CD14-positive monocyte (primary cell): Measurements from ENCODE around the gene ANXA2. TPM values are rescaled to one million over a fixed set of nuclear protein-coding genes. Genes with fewer than 3 reads are reported as not detected.

Experiments used
- DNase-seq, 3 donors: peaks; one replicate each; pipeline ENCODE4 v3.0.0-alpha.2; 2011 to 2022
- H2AFZ ChIP-seq: 2 replicates; pipeline ENCODE4 v1.6.0; 2012; ENCODE audit warnings: mild to moderate bottlenecking, low read depth, low read length, inconsistent platforms; ENCODE audit not compliant: insufficient read depth, poor library complexity, severe bottlenecking
- H3K27ac ChIP-seq, 2 donors: 1 replicate in 1 of 2; 2 replicates in 1 of 2; pipeline ENCODE4 v1.5.1; 2012 to 2013; ENCODE audit warnings: low read length in 2 of 2, control low read depth in 1 of 2, inconsistent platforms in 1 of 2, low read depth in 1 of 2, mild to moderate bottlenecking in 1 of 2
- H3K27me3 ChIP-seq, 2 donors: one replicate each; pipeline versions ENCODE4 v1.6.0 to v1.6.1; 2011 to 2013; ENCODE audit warnings: low read length in 2 of 2; ENCODE audit not compliant: control insufficient read depth in 2 of 2, insufficient read depth in 2 of 2
- H3K36me3 ChIP-seq, 2 donors: replicated peaks in 1 of 2; 1 replicate in 1 of 2; 2 replicates in 1 of 2; pipeline versions ENCODE4 v1.5.1 to v1.6.1; 2012 to 2013; ENCODE audit warnings: low read length in 2 of 2, control low read depth in 1 of 2, inconsistent platforms in 1 of 2, mild to moderate bottlenecking in 1 of 2; ENCODE audit not compliant: insufficient read depth in 2 of 2, control insufficient read depth in 1 of 2
- H3K4me1 ChIP-seq, 2 donors: 1 replicate in 1 of 2; 2 replicates in 1 of 2; pipeline versions ENCODE4 v1.5.1 to v1.6.1; 2012 to 2013; ENCODE audit warnings: low read length in 2 of 2, control low read depth in 1 of 2, inconsistent platforms in 1 of 2, mild to moderate bottlenecking in 1 of 2, moderate library complexity in 1 of 2; ENCODE audit not compliant: insufficient read depth in 2 of 2, control insufficient read depth in 1 of 2
- H3K4me2 ChIP-seq: replicated peaks from 2 replicates; pipeline ENCODE3; 2012; ENCODE audit warnings: low read length, moderate library complexity, mild to moderate bottlenecking; ENCODE audit not compliant: poor library complexity, severe bottlenecking; ENCODE audit errors: extremely low read depth
- H3K4me3 ChIP-seq, 3 experiments: fragments of 200-600 bp in 1 of 3; sonication (generic) in 1 of 3; replicated peaks in 1 of 3; 1 replicate in 2 of 3; 2 replicates in 1 of 3; pipeline ENCODE4 v1.5.1; 2011 to 2013; ENCODE audit warnings: low read length in 3 of 3, mild to moderate bottlenecking in 3 of 3, control low read depth in 2 of 3, low read depth in 2 of 3, inconsistent platforms in 1 of 3, moderate library complexity in 1 of 3
- H3K79me2 ChIP-seq: 2 replicates; pipeline ENCODE4 v1.6.0; 2012; ENCODE audit warnings: mild to moderate bottlenecking, control low read depth, inconsistent platforms, low read length, moderate library complexity; ENCODE audit not compliant: insufficient read depth
- H3K9ac ChIP-seq: 2 replicates; pipeline ENCODE4 v1.6.0; 2017; ENCODE audit warnings: low read length, mild to moderate bottlenecking; ENCODE audit not compliant: insufficient read depth, poor library complexity, severe bottlenecking
- H3K9me3 ChIP-seq, 2 donors: replicated peaks in 1 of 2; 1 replicate in 1 of 2; 2 replicates in 1 of 2; pipeline versions ENCODE4 v1.5.1 to v1.6.1; 2012 to 2013; ENCODE audit warnings: low read length in 2 of 2, control low read depth in 1 of 2; ENCODE audit not compliant: control insufficient read depth in 1 of 2, insufficient read depth in 1 of 2
- H4K20me1 ChIP-seq: 2 replicates; pipeline ENCODE4 v1.6.0; 2012; ENCODE audit warnings: mild to moderate bottlenecking, low read length, control low read depth, moderate library complexity; ENCODE audit not compliant: insufficient read depth
- H3K27ac Mint-ChIP-seq, 7 donors: one replicate each; pipeline ENCODE4 v1.8.0; 2020; ENCODE audit warnings: mild to moderate bottlenecking in 7 of 7, mixed read lengths in 7 of 7, moderate library complexity in 6 of 7, inconsistent platforms in 2 of 7
- H3K27me3 Mint-ChIP-seq, 3 donors: one replicate each; pipeline ENCODE4 v1.8.0; 2021 to 2022; ENCODE audit warnings: low read depth in 3 of 3, mild to moderate bottlenecking in 3 of 3, mixed read lengths in 3 of 3, moderate library complexity in 3 of 3, inconsistent platforms in 1 of 3
- H3K36me3 Mint-ChIP-seq, 2 donors: one replicate each; pipeline ENCODE4 v1.8.0; 2020; ENCODE audit warnings: mixed read lengths in 2 of 2, inconsistent platforms in 1 of 2, mild to moderate bottlenecking in 1 of 2
- H3K4me1 Mint-ChIP-seq: one replicate; pipeline ENCODE4 v1.8.0; 2020; ENCODE audit warnings: mild to moderate bottlenecking, mixed read lengths
- H3K4me3 Mint-ChIP-seq, 2 donors: one replicate each; pipeline ENCODE4 v1.8.0; 2020; ENCODE audit warnings: mild to moderate bottlenecking in 2 of 2, mixed read lengths in 2 of 2, moderate library complexity in 1 of 2
- H3K9me3 Mint-ChIP-seq, 7 donors: one replicate each; pipeline ENCODE4 v1.8.0; 2020 to 2022; ENCODE audit warnings: mixed read lengths in 7 of 7, mild to moderate bottlenecking in 6 of 7, moderate library complexity in 6 of 7, inconsistent platforms in 2 of 7
- WGBS: methylation state at CpG from one replicate; pipeline ENCODE4 v1.1.5; 2013; ENCODE audit warnings: missing lambda C conversion rate; ENCODE audit not compliant: insufficient coverage; 5-methylcytosine and 5-hydroxymethylcytosine counted together
- intact Hi-C, 2 donors: fragments of 100-400 bp; cut with micrococcal nuclease; formaldehyde crosslinking; loops; one replicate each; pipeline versions ENCODE4 v1.15.0 to v1.15.1; 2023
- polyA plus RNA-seq, 3 donors: library from polyadenylated mRNA; depleted of rRNA in 1 of 3; unstranded in 2 of 3; stranded (reverse) in 1 of 3; fragments of 300-500 nt in 2 of 3; fragments of >200 nt in 1 of 3; fragmentation: Illumina TruSeq in 2 of 3; gene quantifications; 1 replicate in 2 of 3; 2 replicates in 1 of 3; pipeline ENCODE4 v1.2.3, GENCODE V29; 2012 to 2021
- TF ChIP-seq, protein P1 (sequence below): fragments of 200-600 bp; IDR thresholded peaks from one replicate; pipeline ENCODE4 v1.8.0; 2022; ENCODE audit warnings: antibody characterized with exemption, mild to moderate bottlenecking

ANXA2 gene
- polyA plus RNA-seq, 3 donors, result 966 to 2,079 (median 2,046) TPM

DNA sequence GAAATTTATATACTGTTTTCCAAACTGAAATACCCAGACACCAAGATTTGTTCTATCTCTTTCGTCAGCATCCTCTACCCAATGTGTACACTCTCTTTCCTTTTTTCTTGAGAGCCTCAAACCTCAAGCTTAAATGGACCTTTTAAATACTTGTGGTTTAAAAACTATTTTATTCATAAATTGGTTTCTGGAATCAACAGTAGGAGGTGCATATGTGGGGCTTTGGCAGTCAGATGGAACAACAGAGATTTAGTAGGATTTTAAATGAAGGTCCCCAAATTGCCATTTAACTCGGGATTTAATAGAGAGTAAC, 33.2 kb downstream of the ANXA2 start:
- Histone ChIP-seq H3K4me1 (no peaks in the 10 kb centered on the region), H3K9ac (no peak overlapping the region), H3K9me3 (no peaks in the 10 kb centered on the region), H3K36me3 (peaks cover 57 to 74% of the 10 kb centered on the region in 2 donors), H3K27me3 (no peaks in the 10 kb centered on the region), H3K4me3 (no peak overlapping the region), H3K4me2 (no peak overlapping the region), H3K79me2 (peaks cover 71% of the 10 kb centered on the region), H4K20me1 (peaks cover 77% of the 10 kb centered on the region), H2AFZ (no peak overlapping the region), H3K27ac (no peak overlapping the region)
- peak overlapping the region in 1 of 7 donors; percentile 16 for H3K27ac Mint-ChIP-seq
- TF ChIP-seq, protein P1, sequence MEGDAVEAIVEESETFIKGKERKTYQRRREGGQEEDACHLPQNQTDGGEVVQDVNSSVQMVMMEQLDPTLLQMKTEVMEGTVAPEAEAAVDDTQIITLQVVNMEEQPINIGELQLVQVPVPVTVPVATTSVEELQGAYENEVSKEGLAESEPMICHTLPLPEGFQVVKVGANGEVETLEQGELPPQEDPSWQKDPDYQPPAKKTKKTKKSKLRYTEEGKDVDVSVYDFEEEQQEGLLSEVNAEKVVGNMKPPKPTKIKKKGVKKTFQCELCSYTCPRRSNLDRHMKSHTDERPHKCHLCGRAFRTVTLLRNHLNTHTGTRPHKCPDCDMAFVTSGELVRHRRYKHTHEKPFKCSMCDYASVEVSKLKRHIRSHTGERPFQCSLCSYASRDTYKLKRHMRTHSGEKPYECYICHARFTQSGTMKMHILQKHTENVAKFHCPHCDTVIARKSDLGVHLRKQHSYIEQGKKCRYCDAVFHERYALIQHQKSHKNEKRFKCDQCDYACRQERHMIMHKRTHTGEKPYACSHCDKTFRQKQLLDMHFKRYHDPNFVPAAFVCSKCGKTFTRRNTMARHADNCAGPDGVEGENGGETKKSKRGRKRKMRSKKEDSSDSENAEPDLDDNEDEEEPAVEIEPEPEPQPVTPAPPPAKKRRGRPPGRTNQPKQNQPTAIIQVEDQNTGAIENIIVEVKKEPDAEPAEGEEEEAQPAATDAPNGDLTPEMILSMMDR, result no peak
- WGBS, result no CpG with 5 or more reads among the region's 2 CpGs
- intact Hi-C loops, result loop anchor here in 1 of 2 donors (5.0 kb wide), 1 partner anchor 78 kb away; no protein-coding TSS in a partner anchor
- no peaks in the 10 kb centered on the region for H3K9me3 Mint-ChIP-seq
- peaks cover 59 to 68% of the 10 kb centered on the region in 2 donors for H3K36me3 Mint-ChIP-seq
- no peak overlapping the region for H3K4me3 Mint-ChIP-seq
- no peaks in the 10 kb centered on the region for H3K27me3 Mint-ChIP-seq
- peaks cover 6% of the 10 kb centered on the region for H3K4me1 Mint-ChIP-seq
- no peak for DNase-seq

DNA sequence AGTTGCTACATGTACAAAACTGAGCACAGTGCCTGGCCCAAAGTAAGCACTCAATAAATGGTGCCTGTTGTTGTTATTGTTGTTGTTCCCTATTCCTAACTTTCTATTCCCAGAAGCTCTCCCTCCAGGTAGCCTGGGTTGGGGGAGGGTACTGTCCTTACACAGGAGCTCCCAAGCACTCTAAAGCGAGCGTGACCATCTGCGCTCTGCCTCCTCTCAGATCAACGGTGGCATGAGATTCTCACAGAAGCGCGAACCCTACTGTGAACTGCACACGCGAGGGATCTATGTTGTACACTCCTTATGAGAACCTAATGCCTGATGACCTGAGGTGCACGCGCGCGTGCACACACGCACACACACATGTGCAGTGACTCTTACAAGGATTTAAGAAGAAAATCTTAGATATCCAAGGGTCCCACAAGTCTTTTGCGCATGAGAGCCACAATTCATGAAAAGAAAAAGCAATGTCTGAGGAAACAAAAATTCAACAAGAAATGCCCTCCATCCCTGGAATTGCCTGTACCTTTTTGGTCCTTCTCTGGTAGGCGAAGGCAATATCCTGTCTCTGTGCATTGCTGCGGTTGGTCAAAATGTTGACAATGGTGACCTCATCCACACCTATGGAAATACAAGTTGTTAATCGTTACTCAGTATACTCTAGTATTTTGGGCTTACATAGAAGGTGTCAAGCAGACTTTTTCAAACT, 33.7 kb downstream of the ANXA2 start:
- no peak for DNase-seq
- peak overlapping the region in 6 of 7 donors; percentile 35 to 84 (median 68) for H3K27ac Mint-ChIP-seq
- Histone ChIP-seq H3K4me1 (no peaks in the 10 kb centered on the region), H3K4me3 (no peak overlapping the region), H3K27me3 (no peaks in the 10 kb centered on the region), H4K20me1 (peaks cover 77% of the 10 kb centered on the region), H3K27ac (no peak overlapping the region), H3K36me3 (peaks cover 62 to 74% of the 10 kb centered on the region in 2 donors), H3K9me3 (no peaks in the 10 kb centered on the region), H2AFZ (no peak overlapping the region), H3K79me2 (peaks cover 71% of the 10 kb centered on the region), H3K4me2 (no peak overlapping the region), H3K9ac (no peak overlapping the region)
- H3K9me3 Mint-ChIP-seq, result no peaks in the 10 kb centered on the region
- no peak overlapping the region for H3K4me3 Mint-ChIP-seq
- WGBS, result 92% methylated on average over 13 of the region's 17 CpGs
- TF ChIP-seq, protein P1, result no peak
- H3K4me1 Mint-ChIP-seq, result peaks cover 6% of the 10 kb centered on the region
- intact Hi-C loops, result loop anchor here in 1 of 2 donors (5.0 kb wide), 1 partner anchor 78 kb away; no protein-coding TSS in a partner anchor
- peaks cover 59 to 68% of the 10 kb centered on the region in 2 donors for H3K36me3 Mint-ChIP-seq
- no peaks in the 10 kb centered on the region for H3K27me3 Mint-ChIP-seq
